HepG2 (cell line): ENCODE results near the gene SLC2A4. TPM values are rescaled to one million over a fixed set of nuclear protein-coding genes. Genes with fewer than 3 reads are reported as not detected.

Experiments
- BRF2 ChIP-seq: sonication (generic); formaldehyde crosslinking; IDR thresholded peaks from 2 replicates; pipeline ENCODE4 v1.8.1; 2022; ENCODE audit warnings: mild to moderate bottlenecking, missing genetic modification reagents
- CREB1 ChIP-seq, 2 experiments: fragments of 450-650 bp in 1 of 2; IDR thresholded peaks; 2 replicates each; pipeline ENCODE4 v1.6.1; 2016 to 2017; ENCODE audit warnings: control low read depth in 1 of 2, mild to moderate bottlenecking in 1 of 2, missing compliant biosample characterization in 1 of 2, missing genetic modification characterization in 1 of 2
- CREBL2 ChIP-seq: sonication (generic); formaldehyde crosslinking; IDR thresholded peaks from 2 replicates; pipeline ENCODE4 v1.8.1; 2023; ENCODE audit warnings: missing genetic modification reagents, mild to moderate bottlenecking, borderline replicate concordance
- FOXA3 ChIP-seq: IDR thresholded peaks from 2 replicates; pipeline ENCODE4 v1.6.1; 2016; ENCODE audit warnings: missing genetic modification reagents, missing compliant biosample characterization
- GPN1 ChIP-seq: sonication (generic); formaldehyde crosslinking; IDR thresholded peaks from 2 replicates; pipeline ENCODE4 v1.5.1; 2020; ENCODE audit warnings: missing genetic modification reagents, borderline replicate concordance
- JUNB ChIP-seq: sonication (generic); formaldehyde crosslinking; IDR thresholded peaks from 2 replicates; pipeline ENCODE4 v1.8.0; 2022; ENCODE audit warnings: missing genetic modification reagents, mild to moderate bottlenecking, borderline replicate concordance
- KIAA2018 ChIP-seq: sonication (generic); formaldehyde crosslinking; IDR thresholded peaks from 2 replicates; pipeline ENCODE4 v1.5.0; 2020; ENCODE audit warnings: mild to moderate bottlenecking, missing genetic modification reagents, borderline replicate concordance
- KLF6 ChIP-seq: IDR thresholded peaks from 2 replicates; pipeline ENCODE4 v1.8.0; 2016; ENCODE audit warnings: missing biosample characterization, missing genetic modification reagents
- NKX3-1 ChIP-seq: sonication (generic); formaldehyde crosslinking; IDR thresholded peaks from 2 replicates; pipeline ENCODE4 v1.5.0; 2020; ENCODE audit warnings: missing genetic modification reagents
- TEAD2 ChIP-seq: sonication (generic); formaldehyde crosslinking; IDR thresholded peaks from 2 replicates; pipeline ENCODE4 v1.9.0; 2021; ENCODE audit warnings: missing genetic modification reagents
- THAP11 ChIP-seq: IDR thresholded peaks from 2 replicates; pipeline ENCODE4 v1.6.1; 2016; ENCODE audit warnings: missing biosample characterization, missing genetic modification reagents
- XBP1 ChIP-seq: sonication (generic); formaldehyde crosslinking; IDR thresholded peaks from 2 replicates; pipeline ENCODE4 v1.5.0; 2020; ENCODE audit warnings: missing genetic modification reagents
- ZIK1 ChIP-seq: sonication (generic); formaldehyde crosslinking; IDR thresholded peaks from 2 replicates; pipeline ENCODE4 v1.5.0; 2020; ENCODE audit warnings: mild to moderate bottlenecking, low read depth, missing genetic modification reagents, borderline replicate concordance
- ZNF10 ChIP-seq: sonication (generic); formaldehyde crosslinking; IDR thresholded peaks from 2 replicates; pipeline ENCODE4 v1.4.0; 2020; ENCODE audit warnings: mild to moderate bottlenecking, low read depth, missing genetic modification reagents, borderline replicate concordance
- ZNF205 ChIP-seq: IDR thresholded peaks from 2 replicates; pipeline ENCODE4 v1.6.1; 2018; ENCODE audit warnings: missing biosample characterization, missing genetic modification reagents
- ZNF644 ChIP-seq: IDR thresholded peaks from 2 replicates; pipeline ENCODE4 v1.6.1; 2016; ENCODE audit warnings: low read depth
- ZNF7 ChIP-seq: IDR thresholded peaks from 2 replicates; pipeline ENCODE4 v1.6.1; 2016; ENCODE audit warnings: missing biosample characterization, missing genetic modification reagents
- ZNF737 ChIP-seq: sonication (generic); formaldehyde crosslinking; IDR thresholded peaks from 2 replicates; pipeline ENCODE4 v1.5.0; 2020; ENCODE audit warnings: missing genetic modification reagents, mild to moderate bottlenecking, borderline replicate concordance
- polyA plus RNA-seq, 8 experiments: library from polyadenylated mRNA; depleted of rRNA in 3 of 8; stranded (reverse) in 7 of 8; unstranded in 1 of 8; fragments of >200 nt; fragmentation: Illumina TruSeq in 4 of 8; extraction: Trizol in 4 of 8; gene quantifications; 2 replicates each; pipeline versions ENCODE4 v1.2.1 to v1.2.3, GENCODE V29; 2011 to 2016; ENCODE audit warnings: low read depth in 4 of 8, missing spikeins in 1 of 8, mixed read lengths in 1 of 8; ENCODE audit not compliant: insufficient read depth in 1 of 8
- total RNA-seq, 5 experiments: library from RNA; depleted of rRNA; stranded (reverse); fragments of >200 nt; fragmentation: Illumina TruSeq; extraction: Trizol; gene quantifications; 2 replicates each; pipeline ENCODE4 v1.2.3, GENCODE V29; 2016; ENCODE audit warnings: low read depth in 1 of 5

Gene SLC2A4
- total and polyA plus RNA-seq, 2 of the 13 experiments (the other 11 are each of a cell fraction or from before 2014, with no cell fraction given) = 4.9 to 5.8 TPM

GRCh38 chr17:7314719-7315569 is 33.4 kb downstream of the SLC2A4 start, which contains the start of gene GPS2 (continued):
- TF ChIP-seq XBP1 (CRISPR knock-in tag) (no peak), GPN1 (CRISPR knock-in tag) (no peak; the same call in 1 of the 2 replicates), ZNF7 (CRISPR knock-in tag) (no peak), NKX3-1 (CRISPR knock-in tag) (0 out of 2 replicates have a peak, but pooled peaks have one; percentile 49), BRF2 (peak; percentile 79; the same call in 1 of the 2 replicates), KIAA2018 (CRISPR knock-in tag) (no peak), ZNF205 (CRISPR knock-in tag) (peak; percentile 84), CREBL2 (no peak), JUNB (CRISPR knock-in tag) (no peak), ZNF737 (CRISPR knock-in tag) (no peak), FOXA3 (CRISPR knock-in tag) (peak; percentile 69), CREB1 (IDR thresholded peaks at IDR 0.05) (peak; percentile 93), CREB1 (CRISPR knock-in tag; IDR thresholded peaks at IDR 0.05) (peak; percentile 96), TEAD2 (CRISPR knock-in tag) (0 out of 2 replicates have a peak, but pooled peaks have one; percentile 57), ZNF644 (CRISPR knock-in tag) (no peak), ZNF10 (CRISPR knock-in tag) (no peak), KLF6 (CRISPR knock-in tag) (0 out of 2 replicates have a peak, but pooled peaks have one; percentile 32), ZIK1 (0 out of 2 replicates have a peak, but pooled peaks have one; percentile 51), THAP11 (peak; percentile 95)
